IMR-90 (cell line): ENCODE results near the gene CELA1. TPM values are rescaled to one million over a fixed set of nuclear protein-coding genes. Genes with fewer than 3 reads are reported as not detected.

Source experiments
- ATAC-seq: fragments of 200-7000 bp; cut with Tn5 transposase; 2 replicates; pipeline ENCODE4 v1.9.1; 2020; ENCODE audit warnings: low read depth, mild to moderate bottlenecking, moderate library complexity
- BruUV-seq: library from RNA; stranded (reverse); fragments of 400-500 nt; replicated peaks from 2 replicates; lab custom pipeline; 2021; lab: Mats Ljungman, UMichigan
- CTCF ChIA-PET: fragments of 300-600 bp; formaldehyde crosslinking; extraction: SDS; loops from one replicate; lab custom pipeline; 2021; ENCODE audit warnings: antibody characterized with exemption; lab: Yijun Ruan, JAX
- POLR2A ChIA-PET: fragments of 300-600 bp; sonication (Branson Sonifier 250); formaldehyde crosslinking; loops from one replicate; lab custom pipeline; 2022; ENCODE audit warnings: antibody characterized with exemption; ENCODE audit not compliant: unreplicated experiment; lab: Charles Lee
- DNase-seq: peaks from one replicate; pipeline ENCODE4 v3.0.0; 2013
- H2AFZ ChIP-seq: replicated peaks from 2 replicates; pipeline ENCODE3; 2013; ENCODE audit warnings: low read length, mild to moderate bottlenecking; ENCODE audit not compliant: poor library complexity
- H2AK5ac ChIP-seq: 2 replicates; pipeline ENCODE4 v1.6.1; 2013; ENCODE audit warnings: low read depth, low read length, inconsistent platforms
- H2AK9ac ChIP-seq: replicated peaks from 2 replicates; pipeline ENCODE3; 2013; ENCODE audit warnings: mild to moderate bottlenecking, low read depth, low read length, moderate library complexity; ENCODE audit not compliant: poor library complexity
- H2BK120ac ChIP-seq: 2 replicates; pipeline ENCODE4 v1.6.1; 2013; ENCODE audit warnings: low read depth, low read length, inconsistent platforms
- H2BK15ac ChIP-seq: 3 replicates; pipeline ENCODE4 v1.6.1; 2013; ENCODE audit warnings: low read depth, low read length, inconsistent platforms
- H2BK20ac ChIP-seq: 2 replicates; pipeline ENCODE4 v1.6.1; 2013; ENCODE audit warnings: low read depth, mild to moderate bottlenecking, inconsistent platforms, low read length, moderate library complexity
- H2BK5ac ChIP-seq: 2 replicates; pipeline ENCODE4 v1.6.1; 2013; ENCODE audit warnings: mild to moderate bottlenecking, low read depth, low read length, inconsistent platforms; ENCODE audit not compliant: poor library complexity, severe bottlenecking
- H3K14ac ChIP-seq: replicated peaks from 2 replicates; pipeline ENCODE4 v1.6.1; 2013; ENCODE audit warnings: low read depth, low read length, inconsistent platforms
- H3K18ac ChIP-seq: 2 replicates; pipeline ENCODE4 v1.6.1; 2013; ENCODE audit warnings: low read depth, low read length, control low read depth
- H3K23ac ChIP-seq: 2 replicates; pipeline ENCODE4 v1.6.1; 2013; ENCODE audit warnings: low read depth, low read length, inconsistent platforms
- H3K27ac ChIP-seq: 2 replicates; pipeline ENCODE4 v1.5.1; 2013; ENCODE audit warnings: mild to moderate bottlenecking, control low read depth, low read length; ENCODE audit not compliant: insufficient read depth
- H3K27me3 ChIP-seq: 2 replicates; pipeline ENCODE4 v1.6.1; 2013; ENCODE audit warnings: low read length; ENCODE audit not compliant: control insufficient read depth, insufficient read depth
- H3K36me3 ChIP-seq: 2 replicates; pipeline ENCODE4 v1.6.1; 2013; ENCODE audit warnings: low read length, mixed read lengths; ENCODE audit not compliant: control insufficient read depth, insufficient read depth
- H3K4ac ChIP-seq: 2 replicates; pipeline ENCODE4 v1.6.1; 2013; ENCODE audit warnings: low read depth, low read length, inconsistent platforms
- H3K4me1 ChIP-seq: 2 replicates; pipeline ENCODE4 v1.6.1; 2013; ENCODE audit warnings: low read length, mixed read lengths; ENCODE audit not compliant: control insufficient read depth, insufficient read depth
- H3K4me2 ChIP-seq: 2 replicates; pipeline ENCODE4 v1.6.1; 2013; ENCODE audit warnings: low read depth, mild to moderate bottlenecking, control low read depth, low read length, moderate library complexity
- H3K4me3 ChIP-seq: 2 replicates; pipeline ENCODE4 v1.5.1; 2013; ENCODE audit warnings: low read depth, mild to moderate bottlenecking, control low read depth, low read length, moderate library complexity; ENCODE audit not compliant: insufficient read depth
- H3K56ac ChIP-seq: 2 replicates; pipeline ENCODE4 v1.6.1; 2013; ENCODE audit warnings: low read length, inconsistent platforms; ENCODE audit not compliant: insufficient read depth; ENCODE audit errors: extremely low read depth
- H3K79me1 ChIP-seq, 2 experiments: 2 replicates each; pipeline ENCODE4 v1.6.1; 2013; ENCODE audit warnings: low read length in 2 of 2, inconsistent platforms in 1 of 2, low read depth in 1 of 2
- H3K9ac ChIP-seq: 2 replicates; pipeline ENCODE4 v1.6.1; 2013; ENCODE audit warnings: low read depth, low read length, control low read depth
- H3K9me1 ChIP-seq: 2 replicates; pipeline ENCODE4 v1.6.1; 2013; ENCODE audit warnings: low read length, inconsistent platforms; ENCODE audit not compliant: insufficient read depth
- H3K9me3 ChIP-seq: 2 replicates; pipeline ENCODE4 v1.6.1; 2013; ENCODE audit warnings: low read length; ENCODE audit not compliant: control insufficient read depth, insufficient read depth
- H4K20me1 ChIP-seq: 2 replicates; pipeline ENCODE4 v1.6.1; 2013; ENCODE audit warnings: low read length, inconsistent platforms; ENCODE audit not compliant: insufficient read depth
- H4K5ac ChIP-seq: 2 replicates; pipeline ENCODE4 v1.6.1; 2013; ENCODE audit warnings: mild to moderate bottlenecking, low read depth, low read length, control low read depth
- H4K8ac ChIP-seq, 2 experiments: 2 replicates each; pipeline ENCODE4 v1.6.1; 2013; ENCODE audit warnings: low read depth in 2 of 2, low read length in 2 of 2, control low read depth in 1 of 2, inconsistent platforms in 1 of 2
- H4K91ac ChIP-seq: 2 replicates; pipeline ENCODE4 v1.6.1; 2013; ENCODE audit warnings: low read depth, low read length, inconsistent platforms; ENCODE audit not compliant: insufficient read depth
- BHLHE40 ChIP-seq: fragments of 150-350 bp; IDR thresholded peaks from 2 replicates; pipeline ENCODE4 v1.6.1; 2016; ENCODE audit warnings: mild to moderate bottlenecking, low read depth, low read length
- CEBPB ChIP-seq: IDR thresholded peaks from 2 replicates; pipeline ENCODE4 v1.6.1; 2012; ENCODE audit warnings: low read depth, low read length, improper control_type of control experiment
- CHD1 ChIP-seq: IDR thresholded peaks from 2 replicates; pipeline ENCODE4 v1.6.1; 2012; ENCODE audit warnings: low read depth, low read length, improper control_type of control experiment
- ELK1 ChIP-seq: fragments of 150-350 bp; IDR thresholded peaks from 2 replicates; pipeline ENCODE4 v1.6.1; 2016; ENCODE audit warnings: low read depth, mild to moderate bottlenecking, low read length, moderate library complexity, borderline replicate concordance
- MAFK ChIP-seq: IDR thresholded peaks from 2 replicates; pipeline ENCODE4 v1.6.1; 2012; ENCODE audit warnings: low read depth, low read length, improper control_type of control experiment
- MAZ ChIP-seq: IDR thresholded peaks from 2 replicates; pipeline ENCODE4 v1.6.1; 2012; ENCODE audit warnings: low read depth, mild to moderate bottlenecking, low read length, improper control_type of control experiment, moderate library complexity, borderline replicate concordance
- MXI1 ChIP-seq: IDR thresholded peaks from 2 replicates; pipeline ENCODE4 v1.6.1; 2012; ENCODE audit warnings: low read depth, mild to moderate bottlenecking, low read length, moderate library complexity, borderline replicate concordance
- RCOR1 ChIP-seq: IDR thresholded peaks from 2 replicates; pipeline ENCODE4 v1.6.1; 2012; ENCODE audit warnings: mild to moderate bottlenecking, low read length, improper control_type of control experiment; ENCODE audit not compliant: insufficient replicate concordance
- RFX5 ChIP-seq: IDR thresholded peaks from 2 replicates; pipeline ENCODE4 v1.8.0; 2012; ENCODE audit warnings: low read depth, mild to moderate bottlenecking, low read length, moderate library complexity
- SMC3 ChIP-seq: fragments of 150-350 bp; IDR thresholded peaks from 2 replicates; pipeline ENCODE4 v1.6.1; 2016; ENCODE audit warnings: low read depth, mild to moderate bottlenecking, antibody characterized with exemption, low read length, moderate library complexity
- USF2 ChIP-seq: fragments of 150-350 bp; IDR thresholded peaks from 2 replicates; pipeline ENCODE4 v1.6.1; 2017; ENCODE audit warnings: mild to moderate bottlenecking, antibody characterized with exemption, low read length, low read depth
- WGBS, 2 experiments: methylation state at CpG; one replicate each; pipeline versions ENCODE4 v1.1.5 to v1.1.7; 2013; ENCODE audit warnings: missing lambda C conversion rate in 2 of 2; ENCODE audit not compliant: insufficient read length in 1 of 2; ENCODE audit errors: extremely low coverage in 2 of 2; 5-methylcytosine and 5-hydroxymethylcytosine counted together
- dilution Hi-C: fragments of 300-500 bp; cut with HindIII; formaldehyde crosslinking; loops from one replicate; pipeline ENCODE4 v1.14.3; 2018; ENCODE audit warnings: low sequenced_read_pairs; ENCODE audit not compliant: unreplicated experiment
- in situ Hi-C: fragments of 300-500 bp; cut with MboI; formaldehyde crosslinking; loops from 3 replicates; pipeline ENCODE4 v1.14.3; 2019; ENCODE audit warnings: low sequenced_read_pairs, inconsistent platforms, mixed read lengths
- intact Hi-C: fragments of 100-400 bp; cut with micrococcal nuclease; formaldehyde crosslinking; loops from 2 replicates; pipeline ENCODE4 v1.10.0; 2022
- polyA plus RNA-seq, 3 experiments: library from polyadenylated mRNA; depleted of rRNA; stranded (reverse); fragments of >200 nt; gene quantifications; 2 replicates each; pipeline ENCODE4 v1.2.3, GENCODE V29; 2012; ENCODE audit warnings: low replicate concordance in 1 of 3
- total RNA-seq: library from RNA; depleted of rRNA; stranded (reverse); fragments of >200 nt; gene quantifications from 2 replicates; pipeline ENCODE4 v1.2.3, GENCODE V29; 2012

Gene CELA1
- total and polyA plus RNA-seq, 2 of the 4 experiments (the other 2 are of a cell fraction): not detected

- in situ Hi-C loops: loop anchor here (25.0 kb wide), 1 partner anchor 846 kb away; the partner anchor contains the start of gene DIP2B
- H3K56ac ChIP-seq: no peak overlapping the region
- DNase-seq (no peak), ATAC-seq (no peak)
- H3K23ac ChIP-seq: no peak overlapping the region
- no peak overlapping the region for H2BK20ac ChIP-seq
- H3K4me3 ChIP-seq: no peak overlapping the region
- no peak overlapping the region for H3K14ac ChIP-seq
- H3K4me1 ChIP-seq: peaks cover 2% of the 10 kb centered on the region
- ChIA-PET POLR2A (no interaction called here), CTCF (no interaction called here)
- no peak overlapping the region for H3K4me2 ChIP-seq
- no peak for TF ChIP-seq BHLHE40
- no peak for TF ChIP-seq ELK1
- TF ChIP-seq MXI1: no peak
- no peak for TF ChIP-seq MAZ
- no peak for TF ChIP-seq SMC3
- no peak for TF ChIP-seq CHD1
- no peak for TF ChIP-seq RCOR1
- TF ChIP-seq RFX5: no peak
- no peak for TF ChIP-seq CEBPB
- no peak for TF ChIP-seq USF2
- TF ChIP-seq MAFK: no peak
- no peak overlapping the region for H2AK5ac ChIP-seq
- H2AFZ ChIP-seq: no peak overlapping the region
- no peak overlapping the region for H2BK120ac ChIP-seq
- H3K9ac ChIP-seq: no peak overlapping the region
- no peak overlapping the region for H2AK9ac ChIP-seq
- no peaks in the 10 kb centered on the region for H3K79me1 ChIP-seq
- H4K20me1 ChIP-seq: no peaks in the 10 kb centered on the region
- H4K8ac ChIP-seq: no peak overlapping the region
- WGBS, 2 experiments: 93% methylated on average over 4 of the region's 8 CpGs; no CpG with 5 or more reads in 1 of the 2 experiments
- H2BK15ac ChIP-seq: no peak overlapping the region
- H3K36me3 ChIP-seq: 0 out of 2 replicates have a peak, but pooled peaks cover 1% of the 10 kb centered on the region
- no peak overlapping the region for H4K5ac ChIP-seq
- no peak overlapping the region for H3K27ac ChIP-seq
- peaks cover 7% of the 10 kb centered on the region; the same call in 1 of the 2 replicates for H3K9me1 ChIP-seq
- H3K9me3 ChIP-seq: no peaks in the 10 kb centered on the region
- intact Hi-C loops: no loop called here
- H4K91ac ChIP-seq: no peak overlapping the region
- no peak overlapping the region for H2BK5ac ChIP-seq
- BruUV-seq: no TSS peak
- dilution Hi-C loops: no loop called here
- H3K4ac ChIP-seq: no peak overlapping the region
- H3K18ac ChIP-seq: no peak overlapping the region
- peaks cover 3% of the 10 kb centered on the region; the same call in 1 of the 2 replicates for H3K27me3 ChIP-seq
Observed at GRCh38 chr12:51358496-51358895, 12.0 kb upstream of the CELA1 start.
